GM18858 (cell line): ENCODE data around the gene AOPEP.

ENCODE experiments used
- ATAC-seq: cut with Tn5 transposase; IDR thresholded peaks from one replicate; pipeline ENCODE4 v1.9.1; 2021; ENCODE audit not compliant: unreplicated experiment

Gene AOPEP

GRCh38 chr9:94891183-94891582, 164.7 kb downstream of the AOPEP start:
- ATAC-seq = no peak

- ATAC-seq = no peak
Observed at GRCh38 chr9:94892675-94893074, 166.2 kb downstream of the AOPEP start.

- no peak for ATAC-seq
Observed at GRCh38 chr9:94894094-94894699, 167.7 kb downstream of the AOPEP start.

GRCh38 chr9:94895668-94896067, 169.2 kb downstream of the AOPEP start:
- ATAC-seq = no peak

- ATAC-seq = no peak
Observed at GRCh38 chr9:94896512-94896911, 170.0 kb downstream of the AOPEP start.

- no peak for ATAC-seq
Observed at GRCh38 chr9:94899464-94900221, 173.1 kb downstream of the AOPEP start.

- no peak for ATAC-seq
Observed at GRCh38 chr9:94900222-94901018, 173.9 kb downstream of the AOPEP start.

GRCh38 chr9:94901019-94901363, 174.5 kb downstream of the AOPEP start:
- ATAC-seq = no peak

- no peak for ATAC-seq
Observed at GRCh38 chr9:94903961-94904421, 177.5 kb downstream of the AOPEP start.

GRCh38 chr9:94904806-94905205, 178.3 kb downstream of the AOPEP start:
- ATAC-seq = no peak

GRCh38 chr9:94905606-94906005, 179.1 kb downstream of the AOPEP start:
- no peak for ATAC-seq

GRCh38 chr9:94906181-94906580, 179.7 kb downstream of the AOPEP start:
- ATAC-seq = no peak

GRCh38 chr9:94906713-94907112, 180.2 kb downstream of the AOPEP start:
- ATAC-seq = no peak

- ATAC-seq = no peak
Observed at GRCh38 chr9:94907264-94907936, 180.9 kb downstream of the AOPEP start.

GRCh38 chr9:94908011-94908563, 181.6 kb downstream of the AOPEP start:
- no peak for ATAC-seq

- no peak for ATAC-seq
Observed at GRCh38 chr9:94908583-94909249, 182.2 kb downstream of the AOPEP start.

GRCh38 chr9:94909250-94909894, 182.9 kb downstream of the AOPEP start:
- ATAC-seq = no peak

- no peak for ATAC-seq
Observed at GRCh38 chr9:94909965-94910730, 183.6 kb downstream of the AOPEP start.

GRCh38 chr9:94911211-94911610, 184.7 kb downstream of the AOPEP start:
- ATAC-seq = no peak
